Stimulated activated CD8-positive, alpha-beta memory T cell treated with anti-CD3 and anti-CD28 coated beads, Interleukin-7, amount 100 ng/mL, for 1 hour (primary cell): ENCODE data around the gene S100A10.

Experiments
- DNase-seq, 2 donors: peaks; one replicate each; pipeline ENCODE4 v3.0.0-alpha.2; 2020; ENCODE audit warnings: low read depth in 2 of 2

The S100A10 gene

GRCh38 chr1:151935894-151936602 is 57.6 kb downstream of the S100A10 start:
- no peak for DNase-seq

DNA sequence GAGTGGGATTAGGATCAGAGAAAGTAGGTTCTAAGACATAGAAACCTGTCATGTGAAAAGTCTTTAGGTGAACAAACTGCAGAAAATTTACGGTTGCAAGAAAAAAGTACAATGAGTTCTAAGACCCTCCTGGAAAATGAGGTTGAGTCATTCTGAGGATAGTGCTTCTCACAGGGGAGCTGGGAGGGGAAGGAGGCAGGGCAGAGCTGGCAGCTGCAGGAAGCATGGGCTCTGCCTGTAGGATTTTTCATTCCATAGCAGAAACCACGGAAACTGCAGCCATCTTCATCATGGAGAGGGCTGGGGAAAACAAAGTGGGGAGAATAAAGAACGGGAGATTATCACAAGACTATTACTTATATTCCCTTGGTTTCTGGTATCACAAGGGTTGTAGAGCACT is 58.5 kb downstream of the S100A10 start:
- no peak for DNase-seq

DNA sequence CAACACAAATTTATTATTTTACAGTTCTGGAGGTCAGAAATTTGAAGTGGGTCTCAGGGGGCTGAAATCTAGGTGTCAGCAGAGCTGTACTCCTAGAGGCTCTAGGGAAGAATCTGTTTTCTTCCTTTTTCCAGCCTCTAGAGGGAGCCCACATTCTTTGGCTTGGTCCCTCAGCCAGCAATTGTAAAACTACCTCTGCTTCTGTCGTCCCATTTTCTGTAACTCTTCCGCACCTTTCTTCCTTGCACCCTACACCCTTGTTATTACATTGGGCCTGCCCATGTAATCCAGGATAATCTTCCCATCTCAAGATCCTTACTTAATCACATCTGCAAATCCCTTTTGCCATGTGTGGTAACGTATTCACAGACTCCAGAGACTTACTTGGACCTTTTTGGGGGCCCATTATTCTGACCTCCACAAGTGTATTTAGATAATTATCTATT is 59.6 kb downstream of the S100A10 start:
- DNase-seq, result no peak
